MM.1S (cell line): Measurements from ENCODE around the gene HIBADH.

ENCODE experiments used
- DNase-seq: peaks from one replicate; pipeline ENCODE4 v3.0.0-alpha.2; 2015
- H2AFZ ChIP-seq: fragments of 300-600 bp; sonication (generic); 2 replicates; pipeline ENCODE4 v1.6.0; 2016; ENCODE audit warnings: antibody characterized with exemption, low read length
- H3F3A ChIP-seq: fragments of 300-600 bp; sonication (generic); 2 replicates; pipeline ENCODE4 v1.6.1; 2016; ENCODE audit warnings: mild to moderate bottlenecking, antibody characterized with exemption, low read length, moderate library complexity, mixed read lengths; ENCODE audit not compliant: insufficient read depth
- H3K27ac ChIP-seq: fragments of 300-600 bp; sonication (generic); 2 replicates; pipeline ENCODE4 v1.5.1; 2016; ENCODE audit warnings: mild to moderate bottlenecking, low read length
- H3K27me3 ChIP-seq: fragments of 300-600 bp; sonication (generic); replicated peaks from 2 replicates; pipeline ENCODE4 v1.6.0; 2016; ENCODE audit warnings: low read length; ENCODE audit not compliant: insufficient read depth
- H3K36me3 ChIP-seq: fragments of 300-600 bp; sonication (generic); replicated peaks from 2 replicates; pipeline ENCODE4 v1.6.1; 2016; ENCODE audit warnings: mild to moderate bottlenecking, low read length, mixed read lengths; ENCODE audit not compliant: insufficient read depth
- H3K4me1 ChIP-seq: fragments of 300-600 bp; sonication (generic); 2 replicates; pipeline ENCODE4 v1.6.1; 2016; ENCODE audit warnings: low read length, mixed read lengths
- H3K4me2 ChIP-seq: fragments of 300-600 bp; sonication (generic); 2 replicates; pipeline ENCODE4 v1.6.0; 2016; ENCODE audit warnings: low read depth, low read length
- H3K4me3 ChIP-seq: fragments of 300-600 bp; sonication (generic); 2 replicates; pipeline ENCODE4 v1.5.1; 2016; ENCODE audit warnings: low read length, mixed read lengths
- H3K79me2 ChIP-seq: fragments of 300-600 bp; sonication (generic); 2 replicates; pipeline ENCODE4 v1.6.1; 2016; ENCODE audit warnings: mixed run types, low read length, mixed read lengths
- H3K9ac ChIP-seq: fragments of 300-600 bp; sonication (generic); 2 replicates; pipeline ENCODE4 v1.6.1; 2016; ENCODE audit warnings: low read length, mixed read lengths
- H3K9me2 ChIP-seq: fragments of 300-600 bp; sonication (generic); replicated peaks from 2 replicates; pipeline ENCODE4 v1.6.1; 2016; ENCODE audit warnings: mild to moderate bottlenecking, low read length, mixed read lengths; ENCODE audit not compliant: insufficient read depth
- H3K9me3 ChIP-seq: fragments of 300-600 bp; sonication (generic); replicated peaks from 2 replicates; pipeline ENCODE4 v1.6.1; 2016; ENCODE audit warnings: mild to moderate bottlenecking, low read length, mixed read lengths; ENCODE audit not compliant: insufficient read depth
- H4K20me1 ChIP-seq: fragments of 300-600 bp; sonication (generic); 2 replicates; pipeline ENCODE4 v1.6.1; 2016; ENCODE audit warnings: mild to moderate bottlenecking, low read length, moderate library complexity, mixed read lengths; ENCODE audit not compliant: insufficient read depth
- CTCF ChIP-seq: fragments of 300-600 bp; sonication (generic); IDR thresholded peaks from 2 replicates; pipeline ENCODE4 v1.5.1; 2016; ENCODE audit warnings: antibody characterized with exemption, low read length, mixed read lengths
- EZH2 ChIP-seq: fragments of 300-600 bp; sonication (generic); optimal IDR thresholded peaks from 2 replicates; pipeline ENCODE3; 2017; ENCODE audit warnings: low read depth, mild to moderate bottlenecking, antibody characterized with exemption, low read length, mixed read lengths
- EZH2phosphoT487 ChIP-seq: fragments of 300-600 bp; sonication (generic); IDR thresholded peaks from 2 replicates; pipeline ENCODE4 v1.6.1; 2018; ENCODE audit warnings: antibody characterized with exemption, low read length

The HIBADH gene

GRCh38 chr7:27616914-27617548 is 45.7 kb downstream of the HIBADH start:
- DNase-seq, result no peak

GRCh38 chr7:27616186-27616491 is 46.5 kb downstream of the HIBADH start:
- Histone ChIP-seq H4K20me1 (no peaks in the 10 kb centered on the region), H3K36me3 (no peaks in the 10 kb centered on the region), H3K27ac (no peak overlapping the region), H3K9me3 (no peaks in the 10 kb centered on the region), H3K4me2 (no peak overlapping the region), H3K9ac (no peak overlapping the region), H2AFZ (no peak overlapping the region), H3K9me2 (no peaks in the 10 kb centered on the region), H3K79me2 (no peaks in the 10 kb centered on the region), H3K4me3 (no peak overlapping the region), H3K27me3 (no peaks in the 10 kb centered on the region), H3K4me1 (no peaks in the 10 kb centered on the region), H3F3A (no peaks in the 10 kb centered on the region)
- TF ChIP-seq EZH2phosphoT487 (no peak), CTCF (no peak), EZH2 (no peak)
- DNase-seq, result no peak

More at GRCh38 chr7:27616914-27617548, 45.7 kb downstream of the HIBADH start:
- no peak overlapping the region for H3K27ac ChIP-seq
- H2AFZ ChIP-seq, result no peak overlapping the region
- H3K4me3 ChIP-seq, result no peak overlapping the region
- no peaks in the 10 kb centered on the region for H4K20me1 ChIP-seq
- no peaks in the 10 kb centered on the region for H3K27me3 ChIP-seq
- no peak overlapping the region for H3K4me2 ChIP-seq
- H3K79me2 ChIP-seq, result no peaks in the 10 kb centered on the region
- TF ChIP-seq EZH2phosphoT487, result no peak
- TF ChIP-seq CTCF, result no peak
- no peak for TF ChIP-seq EZH2
- no peaks in the 10 kb centered on the region for H3K9me3 ChIP-seq
- no peaks in the 10 kb centered on the region for H3F3A ChIP-seq
- no peaks in the 10 kb centered on the region for H3K9me2 ChIP-seq
- no peaks in the 10 kb centered on the region for H3K36me3 ChIP-seq
- H3K9ac ChIP-seq, result no peak overlapping the region
- no peaks in the 10 kb centered on the region for H3K4me1 ChIP-seq

- no peak for TF ChIP-seq EZH2phosphoT487
- TF ChIP-seq CTCF, result no peak
- TF ChIP-seq EZH2, result no peak
- H4K20me1 ChIP-seq, result no peaks in the 10 kb centered on the region
- H2AFZ ChIP-seq, result no peak overlapping the region
- H3K4me3 ChIP-seq, result no peak overlapping the region
- no peaks in the 10 kb centered on the region for H3K27me3 ChIP-seq
- no peaks in the 10 kb centered on the region for H3K79me2 ChIP-seq
- no peaks in the 10 kb centered on the region for H3K36me3 ChIP-seq
- no peak overlapping the region for H3K27ac ChIP-seq
- no peak overlapping the region for H3K9ac ChIP-seq
- H3K4me1 ChIP-seq, result no peaks in the 10 kb centered on the region
- no peaks in the 10 kb centered on the region for H3K9me2 ChIP-seq
- no peaks in the 10 kb centered on the region for H3F3A ChIP-seq
- no peak overlapping the region for H3K4me2 ChIP-seq
- no peaks in the 10 kb centered on the region for H3K9me3 ChIP-seq
- no peak for DNase-seq
These were observed 47.1 kb downstream of the HIBADH start for GRCh38 chr7:27615420-27616185.
